Measurements from ENCODE around the gene KIF11. TPM values are rescaled to one million over a fixed set of nuclear protein-coding genes. Genes with fewer than 3 reads are reported as not detected.

The KIF11 gene
- total and polyA plus RNA-seq, 9 of the 15 experiments (the other 6 are each of a cell fraction or from before 2014, with no cell fraction given) = 11.3 to 54.4 (median 29.2) TPM

GRCh38 chr10:92696606-92697383 lies 103.9 kb downstream of the KIF11 start (continued):
- TF ChIP-seq CREB5 (CRISPR knock-in tag; IDR thresholded peaks at IDR 0.05) (peak; percentile 21; the same call in 1 of the 2 replicates), L3MBTL2 (IDR thresholded peaks at IDR 0.05) (0 out of 2 replicates have a peak, but pooled peaks have one; percentile 23), ZNF655 (CRISPR knock-in tag; IDR thresholded peaks at IDR 0.05) (no peak), MCM7 (IDR thresholded peaks at IDR 0.05) (no peak), CBFA2T2 (conservative IDR thresholded peaks at IDR 0.05) (0 out of 2 replicates have a peak, but pooled peaks have one; percentile 10), RCOR1 (IDR thresholded peaks at IDR 0.05; ENCODE audit: borderline replicate concordance in 1 of 2, low read depth in 2 of 2, low read length in 2 of 2) (peak; percentile 14 to 16; a peak in 2 of 4 replicates), MEIS2 (IDR thresholded peaks at IDR 0.05; ENCODE audit: partially characterized antibody) (peak; percentile 2), MTF1 (CRISPR knock-in tag; IDR thresholded peaks at IDR 0.05; ENCODE audit: borderline replicate concordance) (no peak), SIRT6 (IDR thresholded peaks at IDR 0.05; ENCODE audit: low read depth, low read length) (no peak), SMAD3 (CRISPR knock-in tag; conservative IDR thresholded peaks at IDR 0.05) (no peak), MYC (IDR thresholded peaks at IDR 0.05; ENCODE audit: low read depth, low read length) (peak; percentile 27; the same call in 1 of the 2 replicates), MYC (CRISPR knock-in tag; IDR thresholded peaks at IDR 0.05; ENCODE audit: borderline replicate concordance, low read depth) (peak; percentile 24; the same call in 1 of the 2 replicates), ZNF280B (CRISPR knock-in tag; IDR thresholded peaks at IDR 0.05) (no peak), NR2F6 (CRISPR knock-in tag; IDR thresholded peaks at IDR 0.05) (0 out of 2 replicates have a peak, but pooled peaks have one; percentile 3)

All from K562 (cell line).